ENCODE measurements around the gene ZNF480.
"Not testable (repeated sequence)": the region's sequence is repeated elsewhere in the genome, so short reads cannot be mapped to it uniquely, and the experiment has no call there.

The ZNF480 gene

GRCh38 chr19:52296773-52297600 lies at the start of gene ZNF480:
Gene ZNF480 (plus strand): TSS chr19:52297169. CDS start chr19:52300413, 3,244 bp downstream.
- no peak for TF ChIP-seq CTCF (IDR thresholded peaks at IDR 0.05; ENCODE audit: insufficient read depth, low read depth, low read length, missing control alignments)
- H3K4me3 ChIP-seq (ENCODE audit: low read depth, low read length) = peak within 1 kb of the TSS; percentile 79
- DNase-seq (ENCODE audit: low read depth) = peak; percentile 89

GRCh38 chr19:52248241-52248640 lies 48.7 kb upstream of the ZNF480 start:
- no peak overlapping the region for H3K4me3 ChIP-seq (ENCODE audit: low read depth, low read length)
- DNase-seq (ENCODE audit: low read depth) = no peak
- TF ChIP-seq CTCF (IDR thresholded peaks at IDR 0.05; ENCODE audit: insufficient read depth, low read depth, low read length, missing control alignments) = no peak

- TF ChIP-seq CTCF (IDR thresholded peaks at IDR 0.05; ENCODE audit: insufficient read depth, low read depth, low read length, missing control alignments) = no peak
- DNase-seq (ENCODE audit: low read depth) = no peak
- no peak overlapping the region for H3K4me3 ChIP-seq (ENCODE audit: low read depth, low read length)
Observed at GRCh38 chr19:52258426-52258825, 38.5 kb upstream of the ZNF480 start.

- H3K4me3 ChIP-seq (ENCODE audit: low read depth, low read length); DNase-seq (ENCODE audit: low read depth): not testable (repeated sequence)
Observed at GRCh38 chr19:52265556-52265955, 31.4 kb upstream of the ZNF480 start.

- no peak for TF ChIP-seq CTCF (IDR thresholded peaks at IDR 0.05; ENCODE audit: insufficient read depth, low read depth, low read length, missing control alignments)
- DNase-seq (ENCODE audit: low read depth) = peak; percentile 96
- H3K4me3 ChIP-seq (ENCODE audit: low read depth, low read length) = peak within 1 kb of the TSS; percentile 91
Observed at GRCh38 chr19:52269338-52270261, 27.4 kb upstream of the ZNF480 start, which contains the start of gene ZNF766. Gene ZNF766 (plus strand): TSS chr19:52269587. CDS start chr19:52269614, 27 bp downstream.

GRCh38 chr19:52270266-52270885 lies 26.6 kb upstream of the ZNF480 start:
- peak overlapping the region; percentile 91 for H3K4me3 ChIP-seq (ENCODE audit: low read depth, low read length)
- DNase-seq (ENCODE audit: low read depth) = peak; percentile 38
- no peak for TF ChIP-seq CTCF (IDR thresholded peaks at IDR 0.05; ENCODE audit: insufficient read depth, low read depth, low read length, missing control alignments)

GRCh38 chr19:52273301-52273700 lies 23.7 kb upstream of the ZNF480 start:
- no peak for DNase-seq (ENCODE audit: low read depth)
- H3K4me3 ChIP-seq (ENCODE audit: low read depth, low read length) = no peak overlapping the region
- TF ChIP-seq CTCF (IDR thresholded peaks at IDR 0.05; ENCODE audit: insufficient read depth, low read depth, low read length, missing control alignments) = no peak

Measured in GM12865 (cell line).